OCI-LY7 (cell line): ENCODE data around the gene PPCDC. TPM values are rescaled to one million over a fixed set of nuclear protein-coding genes. Genes with fewer than 3 reads are reported as not detected.

Experiments
- BruUV-seq: library from RNA; stranded (reverse); fragments of 400-500 nt; replicated peaks from 2 replicates; lab custom pipeline; 2021; lab: Mats Ljungman, UMichigan
- CTCF ChIA-PET: fragments of 300-600 bp; sonication (Branson Sonifier 250); formaldehyde crosslinking; loops from one replicate; lab custom pipeline; 2022; ENCODE audit warnings: antibody characterized with exemption; ENCODE audit not compliant: unreplicated experiment; lab: Charles Lee
- POLR2A ChIA-PET: fragments of 300-600 bp; sonication (Branson Sonifier 250); formaldehyde crosslinking; loops from one replicate; lab custom pipeline; 2022; ENCODE audit warnings: antibody characterized with exemption; lab: Charles Lee
- DNase-seq: peaks from one replicate; pipeline ENCODE4 v3.0.0-alpha.2; 2015; ENCODE audit warnings: low spot score
- H2AFZ ChIP-seq: fragments of 200-600 bp; sonication (generic), shearing (Covaris generic); 2 replicates; pipeline ENCODE4 v1.6.1; 2014; ENCODE audit warnings: mild to moderate bottlenecking, antibody characterized with exemption, low read length, moderate library complexity
- H3K27ac ChIP-seq: fragments of 200-600 bp; sonication (generic); 2 replicates; pipeline ENCODE4 v1.5.1; 2014; ENCODE audit warnings: mixed run types, low read depth, mild to moderate bottlenecking, moderate library complexity, low read length, inconsistent platforms; ENCODE audit not compliant: poor library complexity, severe bottlenecking
- H3K36me3 ChIP-seq: fragments of 200-600 bp; sonication (generic); 2 replicates; pipeline ENCODE4 v1.6.1; 2014; ENCODE audit warnings: mild to moderate bottlenecking, antibody characterized with exemption, low read length, moderate library complexity, mixed read lengths; ENCODE audit not compliant: insufficient read depth
- H3K4me1 ChIP-seq: fragments of 200-600 bp; sonication (generic); 2 replicates; pipeline ENCODE4 v1.5.1; 2014; ENCODE audit warnings: mild to moderate bottlenecking, low read length; ENCODE audit not compliant: insufficient read depth, poor library complexity, severe bottlenecking
- H3K4me2 ChIP-seq: fragments of 200-600 bp; sonication (generic); 2 replicates; pipeline ENCODE4 v1.6.1; 2014; ENCODE audit warnings: mild to moderate bottlenecking, low read length
- H3K4me3 ChIP-seq: fragments of 200-600 bp; sonication (generic); 2 replicates; pipeline ENCODE4 v1.5.1; 2014; ENCODE audit warnings: mild to moderate bottlenecking, low read depth, low read length; ENCODE audit not compliant: poor library complexity, severe bottlenecking
- H3K79me2 ChIP-seq: fragments of 200-600 bp; sonication (generic); 2 replicates; pipeline ENCODE4 v1.6.1; 2016; ENCODE audit warnings: low read depth, mild to moderate bottlenecking, low read length, moderate library complexity, mixed read lengths; ENCODE audit not compliant: insufficient read depth
- H3K9me2 ChIP-seq: fragments of 200-600 bp; sonication (generic); 2 replicates; pipeline ENCODE4 v1.6.1; 2016; ENCODE audit warnings: mild to moderate bottlenecking, low read length, mixed read lengths; ENCODE audit not compliant: insufficient read depth
- H3K9me3 ChIP-seq: fragments of 200-600 bp; sonication (generic); 2 replicates; pipeline ENCODE4 v1.6.1; 2014; ENCODE audit warnings: mild to moderate bottlenecking, mixed run types, low read length, mixed read lengths
- H4K20me1 ChIP-seq: fragments of 200-600 bp; sonication (generic); 2 replicates; pipeline ENCODE4 v1.6.1; 2014; ENCODE audit warnings: mild to moderate bottlenecking, antibody characterized with exemption, low read length, moderate library complexity, mixed read lengths; ENCODE audit not compliant: insufficient read depth
- CTCF ChIP-seq: fragments of 200-600 bp; sonication (generic); conservative IDR thresholded peaks from 2 replicates; pipeline ENCODE4 v1.5.1; 2014; ENCODE audit warnings: mild to moderate bottlenecking, antibody characterized with exemption, low read length, moderate library complexity, mixed read lengths
- EZH2phosphoT487 ChIP-seq: fragments of 200-600 bp; sonication (generic); IDR thresholded peaks from 2 replicates; pipeline ENCODE4 v1.6.1; 2018; ENCODE audit warnings: low read depth, borderline replicate concordance, mild to moderate bottlenecking, mixed run types, antibody characterized with exemption, low read length, moderate library complexity, mixed read lengths
- intact Hi-C: fragments of 100-400 bp; cut with micrococcal nuclease; formaldehyde crosslinking; loops from one replicate; pipeline ENCODE4 v1.10.0; 2022; ENCODE audit not compliant: unreplicated experiment
- total RNA-seq, 2 experiments: library from RNA; depleted of rRNA in 1 of 2; stranded (reverse); fragments of >200 nt in 1 of 2; shearing (Covaris generic) in 1 of 2; gene quantifications; 2 replicates each; pipeline ENCODE4 v1.2.3, GENCODE V29; 2014 to 2022

The PPCDC gene
- total RNA-seq, 2 experiments from 2014 or later: 44.3 to 48.3 TPM

GRCh38 chr15:74997543-74997942, 25.8 kb upstream of the PPCDC start:
- Histone ChIP-seq H3K4me1 (peaks cover 30% of the 10 kb centered on the region), H3K9me2 (no peaks in the 10 kb centered on the region), H3K27ac (no peak overlapping the region), H3K79me2 (no peaks in the 10 kb centered on the region; the same call in 1 of the 2 replicates), H2AFZ (no peak overlapping the region), H4K20me1 (no peaks in the 10 kb centered on the region), H3K4me2 (peak overlapping the region; percentile 91), H3K9me3 (no peaks in the 10 kb centered on the region), H3K4me3 (no peak overlapping the region), H3K36me3 (no peaks in the 10 kb centered on the region)
- intact Hi-C loops: no loop called here
- DNase-seq: no peak
- CTCF ChIA-PET: no interaction called here
- BruUV-seq: no TSS peak
- TF ChIP-seq CTCF (no peak), EZH2phosphoT487 (no peak)
- POLR2A ChIA-PET: no interaction called here

- no TSS peak for BruUV-seq
- ChIA-PET POLR2A (interaction anchor here (0.6 to 1.3 kb wide), 4 partner anchors 9 to 1360 kb away, joined by 3 to 5 read pairs (median 4); no protein-coding TSS in a partner anchor), CTCF (no interaction called here)
- Histone ChIP-seq H3K4me3 (no peak overlapping the region), H2AFZ (no peak overlapping the region), H3K27ac (no peak overlapping the region), H3K36me3 (peaks cover 5% of the 10 kb centered on the region; the same call in 1 of the 2 replicates), H3K9me3 (no peaks in the 10 kb centered on the region), H3K4me1 (peaks cover 32% of the 10 kb centered on the region), H3K79me2 (no peaks in the 10 kb centered on the region; the same call in 1 of the 2 replicates), H3K4me2 (no peak overlapping the region), H3K9me2 (no peaks in the 10 kb centered on the region), H4K20me1 (no peaks in the 10 kb centered on the region)
- intact Hi-C loops: no loop called here
- DNase-seq: no peak
- TF ChIP-seq CTCF (no peak), EZH2phosphoT487 (no peak)
Measured at GRCh38 chr15:75001310-75001709, 22.1 kb upstream of the PPCDC start.

- CTCF ChIA-PET: no interaction called here
Measured at GRCh38 chr15:75002398-75002797, 21.0 kb upstream of the PPCDC start.

More at GRCh38 chr15:75002398-75002797, 21.0 kb upstream of the PPCDC start:
- no peak overlapping the region for H3K4me2 ChIP-seq
- no peak overlapping the region for H3K4me3 ChIP-seq
- H3K79me2 ChIP-seq: no peaks in the 10 kb centered on the region; the same call in 1 of the 2 replicates
- DNase-seq: no peak
- H3K27ac ChIP-seq: no peak overlapping the region
- intact Hi-C loops: no loop called here
- POLR2A ChIA-PET: no interaction called here
- peaks cover 32% of the 10 kb centered on the region for H3K4me1 ChIP-seq
- H2AFZ ChIP-seq: no peak overlapping the region
- no TSS peak for BruUV-seq
- no peaks in the 10 kb centered on the region for H3K9me3 ChIP-seq
- TF ChIP-seq CTCF: no peak
- TF ChIP-seq EZH2phosphoT487: no peak
- peaks cover 5% of the 10 kb centered on the region; the same call in 1 of the 2 replicates for H3K36me3 ChIP-seq
- no peaks in the 10 kb centered on the region for H4K20me1 ChIP-seq
- no peaks in the 10 kb centered on the region for H3K9me2 ChIP-seq
